ENCODE measurements around the gene ITGAV. TPM values are rescaled to one million over a fixed set of nuclear protein-coding genes. Genes with fewer than 3 reads are reported as not detected.

The ITGAV gene
- total and polyA plus RNA-seq, 2 of the 4 experiments (the other 2 are of a cell fraction): 45.8 to 181 TPM

- H2BK15ac ChIP-seq (ENCODE audit: low read depth, low read length): no peak overlapping the region
- no peak overlapping the region for H3K27ac ChIP-seq (ENCODE audit: insufficient read depth, low read length)
- CTCF ChIA-PET: interaction anchor here (0.6 kb wide), 1 partner anchor 142 kb away, joined by 4 read pairs; no protein-coding TSS in a partner anchor
- in situ Hi-C loops (cut with MboI; ENCODE audit: low sequenced_read_pairs) (loop anchor here (5.0 kb wide), 1 partner anchor 137 kb away; no protein-coding TSS in a partner anchor), dilution Hi-C loops (cut with HindIII; ENCODE audit: low sequenced_read_pairs, unreplicated experiment) (no loop called here), intact Hi-C loops (cut with micrococcal nuclease) (loop anchor here (10.0 kb wide), 1 partner anchor 370 kb away; no protein-coding TSS in a partner anchor)
- DNase-seq: no peak
- no peak overlapping the region for H3K23ac ChIP-seq (ENCODE audit: low read depth, low read length)
- peaks cover 11% of the 10 kb centered on the region for H3K36me3 ChIP-seq (ENCODE audit: control insufficient read depth, insufficient read depth, low read length)
- no peak overlapping the region for H3K4ac ChIP-seq (ENCODE audit: low read depth, low read length)
- WGBS, 2 experiments (ENCODE audit: extremely low coverage in 2 of 2, insufficient read length in 1 of 2): 100% methylated on average over 1 to 3 of the region's 5 CpGs
- H3K9me3 ChIP-seq (ENCODE audit: control insufficient read depth, insufficient read depth, low read length): no peaks in the 10 kb centered on the region
- no peak overlapping the region for H3K14ac ChIP-seq (replicated peaks; ENCODE audit: low read depth, low read length)
- no peak overlapping the region for H3K9ac ChIP-seq (ENCODE audit: low read depth, low read length)
- H3K56ac ChIP-seq (ENCODE audit: extremely low read depth, insufficient read depth, low read length): no peak overlapping the region
- TF ChIP-seq MXI1 (IDR thresholded peaks at IDR 0.05; ENCODE audit: borderline replicate concordance, low read depth, low read length) (no peak), BHLHE40 (IDR thresholded peaks at IDR 0.05; ENCODE audit: low read depth, low read length) (no peak), CEBPB (IDR thresholded peaks at IDR 0.05; ENCODE audit: low read depth, low read length) (no peak), ELK1 (IDR thresholded peaks at IDR 0.05; ENCODE audit: borderline replicate concordance, low read depth, low read length) (no peak), USF2 (IDR thresholded peaks at IDR 0.05; ENCODE audit: low read depth, low read length) (no peak), CTCF (conservative IDR thresholded peaks at IDR 0.05; ENCODE audit: low read depth, low read length) (no peak), MAZ (IDR thresholded peaks at IDR 0.05; ENCODE audit: borderline replicate concordance, low read depth, low read length) (no peak)
- no peak overlapping the region for H3K18ac ChIP-seq (ENCODE audit: low read depth, low read length)
- H3K4me3 ChIP-seq (ENCODE audit: insufficient read depth, low read depth, low read length): no peak overlapping the region
- H2BK120ac ChIP-seq (ENCODE audit: low read depth, low read length): no peak overlapping the region
- H2BK5ac ChIP-seq (ENCODE audit: low read depth, low read length, poor library complexity, severe bottlenecking): no peak overlapping the region
- ATAC-seq (ENCODE audit: low read depth): no peak
- no peak overlapping the region for H4K91ac ChIP-seq (ENCODE audit: insufficient read depth, low read depth, low read length)
- H3K4me2 ChIP-seq (ENCODE audit: low read depth, low read length): no peak overlapping the region
- H2AK9ac ChIP-seq (replicated peaks; ENCODE audit: low read depth, low read length, poor library complexity): no peak overlapping the region
- no TSS peak for BruUV-seq (replicated peaks)
- peaks cover 3% of the 10 kb centered on the region for H3K9me1 ChIP-seq (ENCODE audit: insufficient read depth, low read length)
- H3K27me3 ChIP-seq (ENCODE audit: control insufficient read depth, insufficient read depth, low read length): no peaks in the 10 kb centered on the region
- no peak overlapping the region for H2AFZ ChIP-seq (replicated peaks; ENCODE audit: low read length, poor library complexity)
- no peak overlapping the region for H4K5ac ChIP-seq (ENCODE audit: low read depth, low read length)
- POLR2A ChIA-PET (ENCODE audit: unreplicated experiment): no interaction called here
- H4K8ac ChIP-seq (ENCODE audit: low read depth in 2 of 2, low read length in 2 of 2): no peak overlapping the region
- peaks cover 0 to 6% of the 10 kb centered on the region in 2 experiments; a peak in 2 of 4 replicates for H3K79me1 ChIP-seq (ENCODE audit: low read depth in 1 of 2, low read length in 2 of 2)
- peaks cover 8% of the 10 kb centered on the region for H3K4me1 ChIP-seq (ENCODE audit: control insufficient read depth, insufficient read depth, low read length)
- H2BK20ac ChIP-seq (ENCODE audit: low read depth, low read length): no peak overlapping the region
- H4K20me1 ChIP-seq (ENCODE audit: insufficient read depth, low read length): no peaks in the 10 kb centered on the region
- no peak overlapping the region for H2AK5ac ChIP-seq (ENCODE audit: low read depth, low read length)
Observed at GRCh38 chr2:186644791-186645190, 54.9 kb downstream of the ITGAV start.
